Karpas-422 (cell line): ENCODE results near the gene SASH3. TPM values are rescaled to one million over a fixed set of nuclear protein-coding genes. Genes with fewer than 3 reads are reported as not detected.
"Not testable (repeated sequence)": the region's sequence is repeated elsewhere in the genome, so short reads cannot be mapped to it uniquely, and the experiment has no call there.

Experiments
- DNase-seq: peaks from one replicate; pipeline ENCODE4 v3.0.0-alpha.2; 2015
- H2AFZ ChIP-seq: fragments of 200-600 bp; sonication (generic); 2 replicates; pipeline ENCODE4 v1.6.1; 2014; ENCODE audit warnings: antibody characterized with exemption, low read length, mixed read lengths
- H3K27ac ChIP-seq: fragments of 200-600 bp; sonication (generic); 2 replicates; pipeline ENCODE4 v1.5.1; 2014; ENCODE audit warnings: mild to moderate bottlenecking, low read length, moderate library complexity
- H3K27me3 ChIP-seq: fragments of 200-600 bp; sonication (generic); 2 replicates; pipeline ENCODE4 v1.6.1; 2014; ENCODE audit warnings: low read length, mixed read lengths
- H3K36me3 ChIP-seq: fragments of 200-600 bp; sonication (generic); 2 replicates; pipeline ENCODE4 v1.6.1; 2014; ENCODE audit warnings: low read length, mixed read lengths; ENCODE audit not compliant: insufficient read depth
- H3K4me1 ChIP-seq: fragments of 200-600 bp; sonication (generic); 2 replicates; pipeline ENCODE4 v1.6.1; 2014; ENCODE audit warnings: mild to moderate bottlenecking, low read length, mixed read lengths
- H3K4me2 ChIP-seq: fragments of 200-600 bp; sonication (generic); 2 replicates; pipeline ENCODE4 v1.6.1; 2014; ENCODE audit warnings: low read length, low read depth, mild to moderate bottlenecking; ENCODE audit not compliant: poor library complexity, severe bottlenecking
- H3K4me3 ChIP-seq: fragments of 200-600 bp; sonication (generic); 2 replicates; pipeline ENCODE4 v1.5.1; 2014; ENCODE audit warnings: mild to moderate bottlenecking, antibody characterized with exemption, low read length, mixed read lengths
- H3K79me2 ChIP-seq: fragments of 200-600 bp; sonication (generic); 2 replicates; pipeline ENCODE4 v1.6.1; 2014; ENCODE audit warnings: mild to moderate bottlenecking, low read length, mixed read lengths
- H3K9ac ChIP-seq: fragments of 200-600 bp; sonication (generic); 2 replicates; pipeline ENCODE4 v1.6.0; 2014; ENCODE audit warnings: low read length
- H3K9me2 ChIP-seq: fragments of 200-600 bp; sonication (generic), shearing (Covaris generic); replicated peaks from 2 replicates; pipeline ENCODE4 v1.6.0; 2014; ENCODE audit warnings: mild to moderate bottlenecking, low read length, moderate library complexity; ENCODE audit not compliant: insufficient read depth
- H3K9me3 ChIP-seq: fragments of 300-700, 200-600 bp; sonication (generic); 2 replicates; pipeline ENCODE4 v1.6.1; 2014; ENCODE audit warnings: low read length, mixed read lengths
- H4K20me1 ChIP-seq: fragments of 200-600 bp; sonication (generic); 2 replicates; pipeline ENCODE4 v1.6.1; 2014; ENCODE audit warnings: mild to moderate bottlenecking, antibody characterized with exemption, low read length, low read depth; ENCODE audit not compliant: insufficient read depth
- total RNA-seq: library from RNA; depleted of rRNA; stranded (reverse); fragments of >200 nt; shearing (Covaris generic); gene quantifications from 2 replicates; pipeline ENCODE4 v1.2.3, GENCODE V29; 2014; ENCODE audit warnings: low replicate concordance

Gene SASH3
- total RNA-seq, 1 experiment from 2014 or later = 63.0 TPM

DNA sequence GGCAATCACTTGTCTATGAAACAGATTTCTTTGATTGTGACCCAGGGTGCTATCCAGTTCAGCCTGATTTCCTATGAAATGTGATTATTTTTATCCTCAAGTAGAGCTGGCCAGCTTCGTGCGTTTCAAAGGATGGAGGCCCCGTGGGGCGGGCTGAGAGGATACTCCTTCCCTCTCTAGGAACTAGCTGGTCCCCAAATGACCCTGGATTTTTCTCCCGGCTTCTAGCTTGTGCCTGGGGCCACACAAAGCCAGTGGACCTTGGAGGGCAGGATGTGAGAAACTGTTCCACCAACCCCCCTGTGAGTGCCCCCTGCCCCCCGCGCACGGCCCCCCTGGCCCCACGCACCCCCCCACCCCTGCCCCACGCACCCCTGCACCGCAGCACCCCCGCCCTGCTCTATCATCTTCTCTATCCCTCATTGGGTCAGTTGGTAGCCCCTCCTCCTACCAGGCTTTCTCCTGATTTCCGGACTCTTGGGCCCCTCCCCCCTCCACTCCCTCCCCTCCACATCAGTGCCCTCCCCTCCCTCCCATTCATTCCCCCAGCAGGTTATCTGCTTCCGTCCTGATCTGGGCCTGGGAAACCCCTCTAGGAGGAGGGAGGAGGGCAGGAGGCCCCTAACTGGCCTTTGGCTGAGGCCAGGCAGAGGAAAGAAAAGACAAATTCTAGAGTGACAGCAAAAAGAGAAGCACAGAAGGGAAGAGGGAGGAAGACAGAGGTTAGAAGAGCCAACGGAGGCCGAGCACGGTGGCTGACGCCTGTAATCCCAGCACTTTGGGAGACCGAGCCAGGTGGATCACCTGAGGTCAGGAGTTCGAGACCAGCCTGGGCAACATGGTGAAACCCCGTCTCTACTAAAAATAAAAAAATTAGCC, 37.6 kb upstream of the SASH3 start:
- Histone ChIP-seq H4K20me1 (no peaks in the 10 kb centered on the region), H3K36me3 (no peaks in the 10 kb centered on the region), H3K79me2 (no peaks in the 10 kb centered on the region), H3K27me3 (no peaks in the 10 kb centered on the region), H3K27ac (no peak overlapping the region), H2AFZ (no peak overlapping the region), H3K4me2 (no peak overlapping the region), H3K9ac (no peak overlapping the region), H3K4me1 (no peaks in the 10 kb centered on the region), H3K9me3 (no peaks in the 10 kb centered on the region), H3K4me3 (no peak overlapping the region), H3K9me2 (no peaks in the 10 kb centered on the region)
- DNase-seq = no peak

- H3K4me3 ChIP-seq, H3K27me3 ChIP-seq, H3K9me3 ChIP-seq, H3K9ac ChIP-seq, H3K4me2 ChIP-seq, H3K79me2 ChIP-seq, H3K4me1 ChIP-seq, H3K9me2 ChIP-seq, H3K27ac ChIP-seq, H3K36me3 ChIP-seq, DNase-seq, H2AFZ ChIP-seq, H4K20me1 ChIP-seq: not testable (repeated sequence)
Observed at GRCh38 chrX:129742759-129743152, 37.0 kb upstream of the SASH3 start.

DNA sequence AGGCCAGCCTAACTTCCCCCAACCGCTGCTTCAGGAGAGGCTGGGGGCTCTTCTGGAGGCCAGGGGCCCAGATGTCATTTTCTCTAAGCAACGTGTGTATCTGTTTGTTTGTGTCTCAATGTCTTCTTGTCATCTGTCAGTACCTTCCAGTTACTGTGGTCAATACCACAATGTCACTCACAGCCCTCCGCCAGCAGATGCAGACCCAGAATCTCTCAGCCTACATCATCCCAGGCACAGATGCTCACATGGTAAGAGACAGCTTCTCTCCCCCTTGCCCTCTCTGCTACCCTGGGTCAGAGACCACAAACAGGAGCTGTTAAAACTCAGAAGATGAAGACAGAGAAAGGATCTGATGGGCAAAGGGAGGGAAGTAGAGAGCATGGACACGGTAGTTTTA, 35.9 kb upstream of the SASH3 start:
- H2AFZ ChIP-seq = no peak overlapping the region
- no peak overlapping the region for H3K27ac ChIP-seq
- H3K9me2 ChIP-seq = no peaks in the 10 kb centered on the region
- no peaks in the 10 kb centered on the region for H4K20me1 ChIP-seq
- no peak for DNase-seq
- H3K36me3 ChIP-seq = no peaks in the 10 kb centered on the region
- no peak overlapping the region for H3K4me2 ChIP-seq
- H3K9me3 ChIP-seq = no peaks in the 10 kb centered on the region
- no peaks in the 10 kb centered on the region for H3K79me2 ChIP-seq
- H3K27me3 ChIP-seq = no peaks in the 10 kb centered on the region
- no peak overlapping the region for H3K4me3 ChIP-seq
- no peaks in the 10 kb centered on the region for H3K4me1 ChIP-seq
- H3K9ac ChIP-seq = no peak overlapping the region

DNA sequence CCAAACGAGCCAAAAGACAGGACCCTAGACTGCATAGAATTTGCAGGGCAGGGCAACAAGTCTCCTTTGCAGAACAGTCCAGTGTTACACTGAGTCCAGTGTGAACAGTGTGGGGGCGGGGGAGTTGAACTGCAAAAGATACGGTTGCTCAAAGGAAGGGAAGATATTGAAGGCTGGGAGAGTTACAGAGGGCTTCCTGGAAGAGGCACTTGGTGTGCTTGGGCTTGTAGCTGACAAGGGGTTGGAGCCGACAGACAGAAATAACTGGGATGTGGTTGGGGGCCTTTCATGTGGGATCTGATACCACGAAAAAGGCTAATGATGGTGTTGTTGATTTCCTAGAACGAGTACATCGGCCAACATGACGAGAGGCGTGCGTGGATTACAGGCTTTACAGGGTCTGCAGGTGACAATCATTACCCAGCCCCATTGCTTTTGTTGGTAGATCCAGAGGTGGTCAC, 34.9 kb upstream of the SASH3 start:
- Histone ChIP-seq H3K27ac (no peak overlapping the region), H2AFZ (no peak overlapping the region), H3K4me1 (no peaks in the 10 kb centered on the region), H3K36me3 (no peaks in the 10 kb centered on the region), H3K79me2 (no peaks in the 10 kb centered on the region), H3K4me2 (no peak overlapping the region), H3K27me3 (no peaks in the 10 kb centered on the region), H4K20me1 (no peaks in the 10 kb centered on the region), H3K9me3 (no peaks in the 10 kb centered on the region), H3K4me3 (no peak overlapping the region), H3K9ac (no peak overlapping the region), H3K9me2 (no peaks in the 10 kb centered on the region)
- no peak for DNase-seq

- no peak for DNase-seq
- Histone ChIP-seq H3K79me2 (no peaks in the 10 kb centered on the region), H3K27me3 (no peaks in the 10 kb centered on the region), H3K36me3 (no peaks in the 10 kb centered on the region), H3K27ac (no peak overlapping the region), H2AFZ (no peak overlapping the region), H3K9me3 (no peaks in the 10 kb centered on the region), H3K4me3 (no peak overlapping the region), H3K4me1 (no peaks in the 10 kb centered on the region), H4K20me1 (no peaks in the 10 kb centered on the region), H3K4me2 (no peak overlapping the region), H3K9me2 (no peaks in the 10 kb centered on the region), H3K9ac (no peak overlapping the region)
Observed at GRCh38 chrX:129746557-129747470, 32.9 kb upstream of the SASH3 start.

- no peaks in the 10 kb centered on the region for H3K36me3 ChIP-seq
- no peak for DNase-seq
- H3K9me2 ChIP-seq = no peaks in the 10 kb centered on the region
- no peak overlapping the region for H3K27ac ChIP-seq
- no peaks in the 10 kb centered on the region for H3K4me1 ChIP-seq
- H4K20me1 ChIP-seq = no peaks in the 10 kb centered on the region
- H3K4me2 ChIP-seq = no peak overlapping the region
- H3K9me3 ChIP-seq = no peaks in the 10 kb centered on the region
- no peaks in the 10 kb centered on the region; the same call in 1 of the 2 replicates for H3K27me3 ChIP-seq
- H2AFZ ChIP-seq = no peak overlapping the region
- no peak overlapping the region for H3K9ac ChIP-seq
- H3K79me2 ChIP-seq = no peaks in the 10 kb centered on the region
- H3K4me3 ChIP-seq = no peak overlapping the region
Observed at GRCh38 chrX:129747533-129747932, 32.2 kb upstream of the SASH3 start.

DNA sequence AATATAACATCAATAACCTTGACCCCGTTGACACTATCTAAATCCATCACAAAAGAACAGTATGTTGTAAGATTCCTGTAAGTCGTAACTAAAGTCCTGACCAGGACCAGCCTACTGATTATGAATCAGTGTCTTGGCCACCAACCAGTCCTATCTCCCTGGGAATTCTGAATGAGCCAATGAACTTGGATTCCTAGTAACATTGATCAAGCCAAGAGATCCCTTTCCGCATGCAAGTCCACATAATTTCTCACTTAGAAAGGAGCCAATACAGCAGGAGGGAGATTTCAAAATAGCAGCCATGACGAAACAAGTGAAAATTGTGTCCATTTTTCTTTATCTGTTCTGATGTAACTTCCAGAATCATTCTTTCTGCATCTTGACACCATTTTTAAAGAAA, 31.4 kb upstream of the SASH3 start:
- Histone ChIP-seq H3K4me3 (no peak overlapping the region), H3K9ac (no peak overlapping the region), H4K20me1 (no peaks in the 10 kb centered on the region), H3K27me3 (no peaks in the 10 kb centered on the region; the same call in 1 of the 2 replicates), H3K36me3 (no peaks in the 10 kb centered on the region), H3K27ac (no peak overlapping the region), H3K4me2 (no peak overlapping the region), H3K4me1 (no peaks in the 10 kb centered on the region), H3K79me2 (no peaks in the 10 kb centered on the region), H3K9me3 (no peaks in the 10 kb centered on the region), H2AFZ (no peak overlapping the region), H3K9me2 (no peaks in the 10 kb centered on the region)
- DNase-seq = no peak

GRCh38 chrX:129749069-129749468, 30.7 kb upstream of the SASH3 start:
- Histone ChIP-seq H3K9ac (no peak overlapping the region), H3K4me2 (no peak overlapping the region), H3K36me3 (no peaks in the 10 kb centered on the region), H2AFZ (no peak overlapping the region), H3K4me3 (no peak overlapping the region), H3K9me2 (no peaks in the 10 kb centered on the region), H3K79me2 (no peaks in the 10 kb centered on the region), H3K27ac (no peak overlapping the region), H3K27me3 (no peaks in the 10 kb centered on the region; the same call in 1 of the 2 replicates), H3K4me1 (no peaks in the 10 kb centered on the region), H3K9me3 (no peaks in the 10 kb centered on the region), H4K20me1 (no peaks in the 10 kb centered on the region)
- DNase-seq = no peak
